Natural killer cell (primary cell): ENCODE measurements around the gene MDFI. TPM values are rescaled to one million over a fixed set of nuclear protein-coding genes. Genes with fewer than 3 reads are reported as not detected.

Experiments
- ATAC-seq, 3 donors: fragments of 150-1000 bp in 2 of 3; fragments of 200-7000 bp in 1 of 3; cut with Tn5 transposase; 1 replicate in 1 of 3; 2 replicates in 2 of 3; pipeline ENCODE4 v1.10.0; 2021; ENCODE audit warnings: mild to moderate bottlenecking in 2 of 3, moderate library complexity in 2 of 3
- DNase-seq, 2 donors: peaks; one replicate each; pipeline versions ENCODE4 v3.0.0 to v3.0.0-alpha.2; 2013 to 2021; ENCODE audit warnings: mixed read lengths in 1 of 2
- H3K27ac ChIP-seq: one replicate; pipeline ENCODE4 v1.5.1; 2013; ENCODE audit warnings: mild to moderate bottlenecking, low read length
- H3K27me3 ChIP-seq: one replicate; pipeline ENCODE4 v1.6.1; 2013; ENCODE audit warnings: low read length; ENCODE audit not compliant: control insufficient read depth, insufficient read depth
- H3K36me3 ChIP-seq: one replicate; pipeline ENCODE4 v1.6.1; 2013; ENCODE audit warnings: low read length; ENCODE audit not compliant: control insufficient read depth, insufficient read depth
- H3K4me1 ChIP-seq: one replicate; pipeline ENCODE4 v1.6.1; 2013; ENCODE audit warnings: low read length; ENCODE audit not compliant: control insufficient read depth, insufficient read depth
- H3K4me3 ChIP-seq: one replicate; pipeline ENCODE4 v1.5.1; 2013; ENCODE audit warnings: low read length
- H3K9me3 ChIP-seq: one replicate; pipeline ENCODE4 v1.6.1; 2013; ENCODE audit warnings: low read length; ENCODE audit not compliant: control insufficient read depth, insufficient read depth
- H3K27ac Mint-ChIP-seq, 2 donors: one replicate each; pipeline ENCODE4 v1.8.0; 2022; ENCODE audit warnings: mild to moderate bottlenecking in 2 of 2, mixed read lengths in 2 of 2, moderate library complexity in 1 of 2
- H3K27me3 Mint-ChIP-seq, 2 donors: one replicate each; pipeline ENCODE4 v1.8.0; 2022; ENCODE audit warnings: low read depth in 2 of 2, mixed read lengths in 2 of 2
- H3K36me3 Mint-ChIP-seq: one replicate; pipeline ENCODE4 v1.8.0; 2022; ENCODE audit warnings: mixed read lengths
- H3K4me1 Mint-ChIP-seq, 2 donors: one replicate each; pipeline ENCODE4 v1.8.0; 2022; ENCODE audit warnings: mixed read lengths in 2 of 2
- H3K4me3 Mint-ChIP-seq: one replicate; pipeline ENCODE4 v1.8.0; 2022; ENCODE audit warnings: mild to moderate bottlenecking, moderate library complexity, mixed read lengths
- H3K9me3 Mint-ChIP-seq, 2 donors: one replicate each; pipeline ENCODE4 v1.8.0; 2022; ENCODE audit warnings: mixed read lengths in 2 of 2
- WGBS: methylation state at CpG from one replicate; pipeline ENCODE4 v1.1.7; 2013; ENCODE audit warnings: missing lambda C conversion rate; ENCODE audit not compliant: insufficient coverage; 5-methylcytosine and 5-hydroxymethylcytosine counted together
- intact Hi-C: fragments of 100-400 bp; cut with micrococcal nuclease; formaldehyde crosslinking; loops from one replicate; pipeline ENCODE4 v1.14.2; 2022
- total RNA-seq, 4 donors: library from RNA; stranded (reverse); fragments of 120-200 nt in 1 of 4; gene quantifications; one replicate each; pipeline versions ENCODE4 v1.2.3 to v1.2.4, GENCODE V29; 2013 to 2022
- TF ChIP-seq, protein P1 (sequence below): fragments of 200-600 bp; IDR thresholded peaks from one replicate; pipeline ENCODE4 v1.8.0; 2022; ENCODE audit warnings: antibody characterized with exemption

Gene MDFI
- total RNA-seq, 3 donors from 2014 or later (not counting 1 experiment from before 2014, with no cell fraction given), result not detected

DNA sequence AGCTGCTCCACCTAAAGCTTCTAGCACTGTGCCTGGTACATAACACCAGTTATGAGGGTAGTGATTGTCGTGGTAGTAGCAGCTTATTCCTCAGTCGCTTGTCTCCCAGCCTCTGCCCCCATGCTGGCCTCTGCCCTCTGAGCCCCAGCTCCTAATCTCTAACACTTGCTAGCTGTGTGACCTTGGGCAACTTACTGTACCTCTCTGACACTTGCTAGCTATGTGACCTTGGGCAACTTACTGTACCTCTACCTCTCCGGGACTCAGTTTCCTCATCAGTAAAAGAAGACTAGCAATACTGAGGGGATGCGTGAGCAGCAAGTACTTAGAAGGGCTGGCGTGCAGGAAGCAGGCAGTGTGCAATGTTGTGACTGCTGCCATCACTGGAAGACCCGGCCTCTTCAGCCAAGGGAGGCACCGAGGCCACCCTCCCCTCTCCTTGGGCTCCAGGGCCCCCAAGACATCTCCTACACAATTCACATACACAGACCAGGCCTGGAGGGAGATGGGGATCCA, 9.9 kb downstream of the MDFI start:
- Mint-ChIP-seq H3K27me3 (peaks cover 0 to 19% of the 10 kb centered on the region in 2 donors), H3K27ac (no peak overlapping the region), H3K36me3 (no peaks in the 10 kb centered on the region), H3K9me3 (no peaks in the 10 kb centered on the region), H3K4me3 (no peak overlapping the region), H3K4me1 (peaks cover 0 to 2% of the 10 kb centered on the region in 2 donors)
- no peaks in the 10 kb centered on the region for H3K27me3 ChIP-seq
- H3K4me1 ChIP-seq, result no peaks in the 10 kb centered on the region
- ATAC-seq, result no peak
- 93% methylated on average over 7 of the region's 7 CpGs for WGBS
- no peak overlapping the region for H3K4me3 ChIP-seq
- H3K27ac ChIP-seq, result no peak overlapping the region
- intact Hi-C loops, result no loop called here
- DNase-seq, result no peak
- no peaks in the 10 kb centered on the region for H3K36me3 ChIP-seq
- no peaks in the 10 kb centered on the region for H3K9me3 ChIP-seq
- TF ChIP-seq, protein P1, sequence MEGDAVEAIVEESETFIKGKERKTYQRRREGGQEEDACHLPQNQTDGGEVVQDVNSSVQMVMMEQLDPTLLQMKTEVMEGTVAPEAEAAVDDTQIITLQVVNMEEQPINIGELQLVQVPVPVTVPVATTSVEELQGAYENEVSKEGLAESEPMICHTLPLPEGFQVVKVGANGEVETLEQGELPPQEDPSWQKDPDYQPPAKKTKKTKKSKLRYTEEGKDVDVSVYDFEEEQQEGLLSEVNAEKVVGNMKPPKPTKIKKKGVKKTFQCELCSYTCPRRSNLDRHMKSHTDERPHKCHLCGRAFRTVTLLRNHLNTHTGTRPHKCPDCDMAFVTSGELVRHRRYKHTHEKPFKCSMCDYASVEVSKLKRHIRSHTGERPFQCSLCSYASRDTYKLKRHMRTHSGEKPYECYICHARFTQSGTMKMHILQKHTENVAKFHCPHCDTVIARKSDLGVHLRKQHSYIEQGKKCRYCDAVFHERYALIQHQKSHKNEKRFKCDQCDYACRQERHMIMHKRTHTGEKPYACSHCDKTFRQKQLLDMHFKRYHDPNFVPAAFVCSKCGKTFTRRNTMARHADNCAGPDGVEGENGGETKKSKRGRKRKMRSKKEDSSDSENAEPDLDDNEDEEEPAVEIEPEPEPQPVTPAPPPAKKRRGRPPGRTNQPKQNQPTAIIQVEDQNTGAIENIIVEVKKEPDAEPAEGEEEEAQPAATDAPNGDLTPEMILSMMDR, result no peak

- Mint-ChIP-seq H3K27me3 (peaks cover 0 to 17% of the 10 kb centered on the region in 2 donors), H3K9me3 (no peaks in the 10 kb centered on the region), H3K4me1 (no peaks in the 10 kb centered on the region), H3K36me3 (no peaks in the 10 kb centered on the region), H3K4me3 (no peak overlapping the region), H3K27ac (no peak overlapping the region)
- ATAC-seq, result no peak
- Histone ChIP-seq H3K27ac (no peak overlapping the region), H3K36me3 (no peaks in the 10 kb centered on the region), H3K4me3 (no peak overlapping the region), H3K4me1 (no peaks in the 10 kb centered on the region), H3K27me3 (no peaks in the 10 kb centered on the region), H3K9me3 (no peaks in the 10 kb centered on the region)
- no peak for DNase-seq
- WGBS, result 77% methylated on average over 5 of the region's 5 CpGs
- TF ChIP-seq, protein P1, result no peak
- intact Hi-C loops, result no loop called here
Measured at GRCh38 chr6:41648921-41649320, 10.7 kb downstream of the MDFI start.

DNA sequence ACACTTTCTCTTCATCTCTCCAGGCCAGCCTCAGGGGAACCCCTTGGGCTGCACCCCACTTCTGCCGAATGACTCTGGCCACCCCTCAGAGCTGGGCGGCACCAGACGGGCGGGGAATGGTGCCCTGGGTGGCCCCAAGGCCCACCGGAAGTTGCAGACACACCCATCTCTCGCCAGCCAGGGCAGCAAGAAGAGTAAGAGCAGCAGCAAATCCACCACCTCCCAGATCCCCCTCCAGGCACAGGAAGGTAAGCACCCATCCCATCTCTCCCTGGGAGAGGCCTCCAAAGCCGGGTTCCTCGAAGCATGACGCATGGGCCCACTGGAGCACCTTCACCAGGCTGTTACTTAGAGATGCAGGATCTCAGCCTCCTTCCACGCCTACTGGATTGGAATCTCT, 11.3 kb downstream of the MDFI start:
- H3K4me3 Mint-ChIP-seq, result no peak overlapping the region
- no peaks in the 10 kb centered on the region for H3K9me3 Mint-ChIP-seq
- no peak overlapping the region for H3K27ac Mint-ChIP-seq
- DNase-seq (no peak), ATAC-seq (no peak)
- Histone ChIP-seq H3K4me1 (no peaks in the 10 kb centered on the region), H3K27me3 (no peaks in the 10 kb centered on the region), H3K4me3 (no peak overlapping the region), H3K36me3 (no peaks in the 10 kb centered on the region), H3K27ac (no peak overlapping the region), H3K9me3 (no peaks in the 10 kb centered on the region)
- no peaks in the 10 kb centered on the region for H3K4me1 Mint-ChIP-seq
- intact Hi-C loops, result no loop called here
- TF ChIP-seq, protein P1, result no peak
- WGBS, result 83% methylated on average over 10 of the region's 10 CpGs
- peaks cover 0 to 15% of the 10 kb centered on the region in 2 donors for H3K27me3 Mint-ChIP-seq
- no peaks in the 10 kb centered on the region for H3K36me3 Mint-ChIP-seq

DNA sequence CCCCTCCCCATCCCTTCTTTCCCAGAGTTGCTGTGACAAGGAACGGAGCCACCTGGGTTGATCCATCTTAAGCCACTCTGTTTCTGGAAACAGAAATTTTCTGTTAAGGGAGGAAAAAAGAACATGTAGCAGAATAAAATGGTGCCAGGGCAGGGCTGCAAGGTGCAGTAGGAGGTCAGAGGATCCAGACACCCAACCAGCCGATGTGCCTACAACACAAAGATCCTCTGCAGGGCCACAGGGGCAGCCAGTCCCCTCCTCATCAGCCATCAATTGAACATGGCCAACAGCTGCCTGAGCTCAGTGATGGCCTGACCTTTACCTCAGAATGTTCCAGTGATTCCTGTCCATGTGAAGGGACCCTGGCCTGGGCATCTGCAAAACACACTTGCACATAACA, 11.9 kb downstream of the MDFI start:
- Mint-ChIP-seq H3K27ac (no peak overlapping the region), H3K36me3 (no peaks in the 10 kb centered on the region), H3K4me1 (no peaks in the 10 kb centered on the region), H3K4me3 (no peak overlapping the region), H3K27me3 (peaks cover 0 to 18% of the 10 kb centered on the region in 2 donors), H3K9me3 (no peaks in the 10 kb centered on the region)
- ATAC-seq (no peak), DNase-seq (no peak)
- Histone ChIP-seq H3K27ac (no peak overlapping the region), H3K27me3 (no peaks in the 10 kb centered on the region), H3K4me1 (no peaks in the 10 kb centered on the region), H3K4me3 (no peak overlapping the region), H3K36me3 (no peaks in the 10 kb centered on the region), H3K9me3 (no peaks in the 10 kb centered on the region)
- intact Hi-C loops, result no loop called here
- TF ChIP-seq, protein P1, result no peak
- 94% methylated on average over 2 of the region's 2 CpGs for WGBS
